K562 (cell line): ENCODE data around the gene CA7.

Experiments used
- POLR2A ChIP-seq: fragments of 450-650 bp; conservative IDR thresholded peaks from 2 replicates; pipeline ENCODE4 v1.6.1; 2016
- REST ChIP-seq, 2 experiments: fragments of 450-650 bp; formaldehyde crosslinking in 1 of 2; IDR thresholded peaks; 2 replicates each; pipeline versions ENCODE4 v1.4.0 to v1.6.1; 2014 to 2020; ENCODE audit warnings: mild to moderate bottlenecking in 2 of 2, borderline replicate concordance in 1 of 2, low read depth in 1 of 2
- SAFB ChIP-seq: fragments of 200-400 bp; formaldehyde crosslinking; IDR thresholded peaks from 2 replicates; pipeline ENCODE4 v1.6.1; 2017; ENCODE audit warnings: low read depth, low read length, borderline replicate concordance

DNA sequence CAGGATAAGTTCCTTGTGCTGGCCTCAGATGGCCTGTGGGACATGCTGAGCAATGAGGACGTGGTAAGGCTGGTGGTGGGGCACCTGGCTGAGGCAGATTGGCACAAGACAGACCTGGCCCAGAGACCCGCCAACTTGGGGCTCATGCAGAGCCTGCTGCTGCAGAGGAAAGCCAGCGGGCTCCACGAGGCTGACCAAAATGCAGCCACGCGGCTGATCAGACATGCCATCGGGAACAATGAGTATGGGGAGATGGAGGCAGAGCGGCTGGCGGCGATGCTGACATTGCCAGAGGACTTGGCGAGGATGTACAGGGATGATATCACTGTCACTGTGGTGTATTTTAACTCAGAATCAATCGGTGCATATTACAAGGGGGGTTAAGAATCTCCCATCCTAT, 41.3 kb downstream of the CA7 start:
- TF ChIP-seq SAFB (no peak), REST (IDR thresholded peaks at IDR 0.05; ENCODE audit: borderline replicate concordance) (no peak), REST (CRISPR knock-in tag; IDR thresholded peaks at IDR 0.05; ENCODE audit: low read depth) (no peak), POLR2A (no peak)
